HG03575 (cell line): Measurements from ENCODE around the gene C1orf116.

Source experiments
- ATAC-seq: cut with Tn5 transposase; IDR thresholded peaks from one replicate; pipeline ENCODE4 v1.9.1; 2021; ENCODE audit not compliant: unreplicated experiment, insufficient number of reproducible peaks, low FRiP score; ENCODE audit errors: extremely low read depth

Gene C1orf116

GRCh38 chr1:207040181-207040533, 7.6 kb upstream of the C1orf116 start:
- no peak for ATAC-seq

- no peak for ATAC-seq
Measured at GRCh38 chr1:207039380-207040180, 7.0 kb upstream of the C1orf116 start.

- no peak for ATAC-seq
Measured at GRCh38 chr1:207036865-207037264, 4.3 kb upstream of the C1orf116 start.

- ATAC-seq, result no peak
Measured at GRCh38 chr1:207035877-207036551, 3.5 kb upstream of the C1orf116 start.

- ATAC-seq, result no peak
Measured at GRCh38 chr1:207034998-207035397, 2.4 kb upstream of the C1orf116 start.

- ATAC-seq, result no peak
Measured at GRCh38 chr1:207034208-207034607, 1.7 kb upstream of the C1orf116 start.

GRCh38 chr1:207033302-207033701, 746 bp upstream of the C1orf116 start:
- no peak for ATAC-seq

GRCh38 chr1:207031632-207032264, 808 bp downstream of the C1orf116 start:
- no peak for ATAC-seq

- ATAC-seq, result no peak
Measured at GRCh38 chr1:207031016-207031415, 1.5 kb downstream of the C1orf116 start.

GRCh38 chr1:207030522-207031009, 2.0 kb downstream of the C1orf116 start:
- ATAC-seq, result no peak

- no peak for ATAC-seq
Measured at GRCh38 chr1:207029701-207030521, 2.6 kb downstream of the C1orf116 start.

GRCh38 chr1:207028884-207029650, 3.5 kb downstream of the C1orf116 start:
- ATAC-seq, result no peak

GRCh38 chr1:207027921-207028320, 4.6 kb downstream of the C1orf116 start:
- no peak for ATAC-seq

GRCh38 chr1:207027206-207027777, 5.3 kb downstream of the C1orf116 start:
- ATAC-seq, result no peak

- ATAC-seq, result no peak
Measured at GRCh38 chr1:207026104-207026534, 6.4 kb downstream of the C1orf116 start.

- no peak for ATAC-seq
Measured at GRCh38 chr1:207025146-207025880, 7.2 kb downstream of the C1orf116 start.
